NCI-H2107 treated with DMSO at 0.1 percent for 48 hours (cell line): ENCODE measurements around the gene SMCO1.
"Not testable (repeated sequence)": the region's sequence is repeated elsewhere in the genome, so short reads cannot be mapped to it uniquely, and the experiment has no call there.

Source experiments
- DNase-seq: peaks from one replicate; lab custom pipeline; 2025; ENCODE audit not compliant: unreplicated experiment; lab: John Stamatoyannopoulos, UW

Gene SMCO1, protein sequence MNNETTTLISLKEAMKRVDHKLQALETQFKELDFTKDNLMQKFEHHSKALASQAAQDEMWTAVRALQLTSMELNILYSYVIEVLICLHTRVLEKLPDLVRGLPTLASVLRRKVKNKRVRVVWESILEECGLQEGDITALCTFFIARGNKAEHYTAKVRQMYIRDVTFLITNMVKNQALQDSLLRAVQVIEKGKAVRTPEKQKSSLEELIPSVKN

DNA sequence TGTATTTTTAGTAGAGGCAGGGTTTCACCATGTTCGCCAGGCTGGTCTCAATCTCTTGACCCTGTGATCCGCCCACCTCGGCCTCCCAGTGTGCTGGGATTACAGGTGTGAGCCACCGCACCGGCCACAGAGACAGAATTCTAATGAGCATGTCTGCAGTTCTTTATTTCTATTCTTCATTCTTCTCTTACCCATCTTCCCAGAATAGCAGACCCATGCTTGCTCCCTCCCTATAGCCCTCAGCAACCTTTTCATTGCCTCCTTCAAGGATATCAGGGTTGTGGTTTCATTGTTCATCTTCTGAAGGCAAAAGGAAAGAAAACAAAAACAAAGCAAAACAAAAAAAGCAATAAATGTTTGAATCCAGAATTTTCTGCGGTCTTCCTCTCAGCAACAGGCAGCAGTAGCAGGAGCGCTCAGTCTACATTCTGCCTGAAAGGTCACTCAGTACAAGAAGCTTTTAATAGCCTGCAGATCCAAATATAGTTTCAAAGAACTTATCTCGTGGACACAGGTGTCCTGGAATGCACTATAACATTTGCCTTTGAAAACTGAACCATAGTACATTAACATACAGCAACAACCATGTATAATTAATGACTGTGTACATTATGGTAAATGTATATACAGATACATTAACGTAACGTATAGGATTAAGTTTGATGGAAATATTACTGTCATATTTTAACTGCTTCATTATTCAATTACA is at the start of gene SMCO1:
Gene SMCO1 (minus strand): TSS at position 434 of the 709 bp plus-strand sequence. CDS start 137 bp downstream, at position 297.
- DNase-seq, result no peak

DNA sequence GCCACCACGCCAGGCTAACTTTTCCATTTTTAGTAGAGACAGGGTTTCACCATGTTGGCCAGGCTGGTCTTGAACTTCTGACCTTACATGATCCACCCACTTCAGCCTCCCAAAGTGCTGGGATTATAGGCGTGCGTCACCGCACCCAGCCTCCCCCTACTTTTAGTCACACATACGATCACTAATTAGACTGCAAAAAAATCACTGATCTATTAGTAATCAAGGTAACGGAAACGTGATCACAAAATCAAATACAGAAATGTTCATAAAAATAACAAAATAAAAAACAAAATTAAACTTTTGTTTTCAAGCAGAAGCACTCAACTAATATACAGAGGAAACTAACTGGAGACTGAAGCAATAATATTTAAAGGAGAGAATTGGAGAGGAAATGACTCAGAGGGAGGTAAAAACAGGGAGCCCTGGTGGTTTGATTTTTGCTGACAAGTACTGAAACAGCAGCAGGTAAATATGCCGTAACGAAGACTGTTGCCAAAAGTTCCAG is 48.6 kb upstream of the SMCO1 start:
- DNase-seq, result no peak

DNA sequence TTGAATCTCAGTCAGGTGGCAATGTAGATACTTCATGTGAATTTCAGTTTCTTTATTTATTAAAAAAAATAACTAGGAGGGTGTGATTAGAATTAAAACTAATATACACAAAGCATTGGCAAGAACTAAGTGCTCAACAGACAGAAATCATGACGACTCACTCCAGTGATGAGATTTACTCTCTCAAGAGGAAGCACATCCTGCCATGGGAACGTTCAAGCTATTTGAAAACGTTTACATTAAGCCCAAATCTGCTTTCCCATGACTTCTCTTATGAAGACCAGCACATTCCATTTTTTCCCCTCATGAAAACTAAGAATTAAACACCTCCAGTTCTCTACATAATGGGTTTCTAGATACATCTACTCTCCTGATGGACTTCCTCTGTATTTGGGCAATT is 44.7 kb upstream of the SMCO1 start:
- no peak for DNase-seq

DNA sequence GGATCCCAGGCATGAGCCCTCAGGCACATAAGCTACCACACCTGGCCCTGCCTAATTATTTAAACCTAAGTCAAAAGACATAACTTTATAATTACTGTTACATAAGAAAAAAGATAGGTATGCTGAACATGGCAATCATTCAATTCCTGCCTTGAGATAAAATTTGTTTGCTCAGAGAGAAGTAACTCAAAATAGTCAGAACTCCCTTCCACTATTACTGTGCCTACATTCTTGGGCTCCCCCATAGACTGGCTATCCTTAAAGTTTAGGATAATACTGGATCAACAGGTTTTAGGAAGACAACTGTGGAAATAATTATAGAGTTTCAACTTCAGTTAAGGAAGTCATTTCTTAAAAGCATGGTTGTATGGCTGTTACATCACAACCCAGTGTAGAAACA is 43.3 kb upstream of the SMCO1 start:
- DNase-seq, result no peak

DNA sequence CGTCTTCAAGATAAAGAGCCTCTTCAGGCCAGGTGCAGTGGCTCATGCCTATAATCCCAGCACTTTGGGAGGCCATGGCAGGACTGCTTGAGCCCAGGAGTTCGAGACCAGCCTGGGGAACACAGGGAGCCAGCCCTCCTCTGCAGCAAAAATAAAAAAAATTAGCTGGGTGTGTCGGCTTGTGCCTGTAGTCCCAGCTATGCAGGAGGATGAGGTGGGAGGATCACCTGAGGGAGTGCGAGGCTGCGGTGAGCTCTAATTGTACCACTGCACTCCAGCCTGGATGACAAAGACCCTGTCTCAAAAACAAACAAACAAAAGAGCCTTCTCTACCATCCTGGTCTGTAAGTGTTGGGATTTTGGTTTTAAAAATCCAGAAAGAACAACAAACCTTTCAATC is 42.1 kb upstream of the SMCO1 start:
- no peak for DNase-seq

DNA sequence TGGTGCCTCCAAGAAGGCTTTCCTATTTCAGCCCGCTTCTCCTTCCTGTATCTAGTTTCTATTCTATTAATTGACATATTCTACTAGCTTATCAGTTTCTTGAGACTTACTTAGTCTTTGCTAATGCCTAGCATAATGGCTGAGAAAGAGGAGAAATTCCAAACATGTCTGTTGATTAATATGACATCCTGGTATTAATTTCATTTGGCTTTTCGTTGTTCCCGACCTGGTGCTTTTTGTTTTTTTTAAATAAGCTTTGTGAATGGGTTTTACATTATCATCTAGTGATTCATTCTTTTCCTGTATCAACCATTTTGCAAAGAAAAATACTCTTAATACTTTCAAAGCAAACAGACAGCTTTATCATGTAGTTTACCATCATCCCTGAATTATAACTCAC is 40.1 kb upstream of the SMCO1 start:
- no peak for DNase-seq

DNA sequence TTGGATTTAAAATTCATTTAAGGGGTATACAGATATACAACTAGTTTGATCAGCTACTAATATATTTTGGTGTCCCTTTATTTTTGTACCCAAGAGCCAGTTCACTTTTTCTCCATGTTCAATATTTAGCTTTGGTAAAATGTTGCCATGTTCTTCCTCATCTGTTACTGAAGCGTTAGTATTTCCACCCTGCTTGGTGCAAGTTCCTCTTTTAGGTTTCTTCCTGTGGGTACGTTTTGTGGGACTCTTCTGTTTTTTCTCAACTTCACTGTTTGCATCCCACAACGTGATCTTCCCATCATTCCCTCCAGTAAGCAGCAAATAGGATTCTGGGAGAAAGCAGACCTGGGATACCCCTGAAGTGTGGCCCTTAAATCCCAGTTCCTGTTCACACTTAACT is 39.1 kb upstream of the SMCO1 start:
- no peak for DNase-seq

DNA sequence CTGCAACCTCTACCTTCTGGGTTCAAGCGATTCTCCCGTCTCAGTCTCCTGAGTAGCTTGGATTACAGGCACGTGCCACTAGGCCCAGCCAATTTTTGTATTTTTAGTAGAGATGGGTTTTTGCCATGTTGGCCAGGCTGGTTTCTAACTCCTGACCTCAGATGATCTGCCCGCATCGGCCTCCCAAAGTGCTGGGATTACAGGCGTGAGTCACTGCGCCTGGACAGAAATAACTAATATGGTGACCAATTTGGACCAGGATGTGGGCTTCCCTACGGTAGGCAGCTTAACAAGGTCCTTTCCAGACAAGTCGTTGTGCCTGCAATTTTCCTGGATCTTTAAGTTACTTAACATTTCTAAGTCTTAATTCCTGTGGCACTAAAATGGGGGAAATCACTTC is 38.4 kb upstream of the SMCO1 start:
- DNase-seq, result no peak

DNA sequence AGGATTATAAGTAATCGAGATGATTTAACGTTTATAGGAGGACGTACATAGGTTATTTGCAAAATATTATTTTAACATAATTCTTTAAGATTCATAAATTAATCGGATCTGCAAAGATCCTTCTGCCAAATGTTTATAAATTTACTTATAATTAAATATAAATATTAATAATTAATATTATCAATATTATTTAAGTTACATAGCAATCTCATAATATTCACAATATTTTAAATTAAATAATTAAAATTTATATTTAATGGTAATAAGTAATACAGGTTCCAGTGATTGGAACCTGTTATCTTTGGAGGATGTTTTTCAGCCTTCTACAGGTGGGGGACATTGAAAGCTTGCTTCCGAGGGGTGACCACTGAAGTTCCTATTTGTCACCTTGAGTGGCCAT is 37.1 kb upstream of the SMCO1 start:
- DNase-seq, result no peak

DNA sequence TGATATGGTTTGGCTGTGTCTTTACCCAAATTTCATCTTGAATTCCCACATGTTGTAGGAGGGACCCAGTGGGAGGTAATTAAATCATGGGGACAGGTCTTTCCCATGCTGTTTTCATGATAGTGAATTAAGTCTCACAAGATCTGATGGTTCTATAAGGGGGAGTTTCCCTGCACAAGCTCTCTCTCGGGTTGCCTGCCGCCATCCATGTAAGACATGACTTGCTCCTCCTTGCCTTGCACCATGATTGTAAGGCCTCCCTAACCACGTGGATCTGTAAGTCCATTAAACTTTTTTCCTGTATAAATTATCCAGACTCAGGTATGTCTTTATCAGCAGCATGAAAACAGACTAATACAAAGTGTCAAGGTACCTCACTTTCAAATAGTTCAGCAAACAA is 35.0 kb upstream of the SMCO1 start:
- not testable (repeated sequence) for DNase-seq

DNA sequence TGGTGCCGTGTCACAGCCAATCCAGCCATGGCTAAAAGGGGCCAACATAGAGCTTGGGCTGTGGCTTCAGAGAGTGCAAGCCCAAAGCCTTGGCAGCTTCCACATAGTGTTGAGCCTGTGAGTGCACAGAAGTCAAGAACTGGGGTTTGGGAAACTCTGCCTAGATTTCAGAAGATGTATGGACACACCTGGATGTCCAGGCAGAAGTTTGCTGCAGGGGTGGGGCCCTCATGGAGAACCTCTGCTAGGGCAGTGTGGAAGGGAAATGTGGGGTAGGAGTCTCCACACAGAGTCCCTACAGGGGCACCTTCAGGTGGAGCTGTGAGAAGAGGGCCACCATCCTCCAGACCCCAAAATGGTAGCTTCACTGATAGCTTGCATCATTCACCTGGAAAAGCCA is 34.2 kb upstream of the SMCO1 start:
- DNase-seq, result not testable (repeated sequence)

DNA sequence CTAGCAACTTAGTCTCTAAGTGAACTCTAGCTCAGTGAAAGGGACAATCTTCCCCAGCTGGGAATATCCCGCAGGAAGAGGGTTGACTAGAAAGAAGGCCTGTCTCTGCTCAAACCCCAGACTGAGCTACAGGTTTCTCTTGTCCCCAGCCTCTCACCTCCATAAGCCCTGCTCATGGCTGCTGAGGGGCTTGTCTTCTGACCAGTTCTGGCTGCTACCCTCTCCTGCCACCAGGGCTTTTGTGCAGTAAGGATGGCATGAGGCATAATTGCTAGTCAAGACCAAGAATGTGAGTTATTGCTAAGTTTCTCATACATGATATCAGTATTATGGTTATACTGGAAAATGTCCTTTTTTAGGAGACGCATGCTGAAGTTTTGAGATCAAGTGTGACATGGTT is 31.9 kb upstream of the SMCO1 start:
- DNase-seq, result no peak

DNA sequence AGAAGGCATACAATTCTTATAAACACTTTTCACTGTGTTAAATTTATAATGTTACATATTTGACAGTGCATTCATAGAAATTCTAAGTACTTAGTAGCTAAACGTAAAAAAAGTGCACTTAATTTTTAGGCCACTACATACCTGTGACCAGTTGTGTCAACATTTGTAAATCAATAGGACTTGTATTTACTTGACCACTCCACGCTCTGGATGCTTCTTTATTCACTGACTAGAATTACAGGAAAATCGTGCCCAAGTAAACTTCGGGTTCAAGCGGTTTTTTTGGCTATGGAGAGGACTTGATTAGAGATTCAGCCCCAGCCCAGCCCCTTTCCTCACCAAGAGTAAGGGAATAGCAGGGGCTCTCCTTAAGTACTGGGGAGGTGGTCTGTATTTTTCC is 31.4 kb upstream of the SMCO1 start:
- no peak for DNase-seq

DNA sequence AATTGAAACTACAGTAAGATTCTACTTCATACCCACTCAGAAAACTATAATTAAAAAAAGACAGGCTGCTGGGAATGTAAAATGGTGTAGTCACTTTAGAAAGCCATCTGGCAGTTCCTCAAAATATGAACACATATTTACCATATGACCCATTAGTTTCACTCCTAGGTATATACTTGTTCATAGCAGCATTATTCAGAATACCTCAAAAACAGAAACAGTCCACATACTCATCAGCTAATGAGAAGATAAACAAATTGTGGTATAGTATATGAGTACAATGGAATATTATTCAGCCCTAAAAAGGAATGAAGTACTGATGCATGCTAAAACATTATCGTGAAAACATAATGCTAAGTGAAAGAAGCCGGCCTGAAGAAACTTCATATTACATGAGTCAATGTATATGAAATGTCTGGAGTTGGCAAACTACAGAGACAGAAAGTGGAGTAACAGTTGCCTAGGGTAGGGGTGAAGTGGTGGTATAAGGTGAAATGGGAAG is 29.4 kb upstream of the SMCO1 start:
- DNase-seq, result no peak

DNA sequence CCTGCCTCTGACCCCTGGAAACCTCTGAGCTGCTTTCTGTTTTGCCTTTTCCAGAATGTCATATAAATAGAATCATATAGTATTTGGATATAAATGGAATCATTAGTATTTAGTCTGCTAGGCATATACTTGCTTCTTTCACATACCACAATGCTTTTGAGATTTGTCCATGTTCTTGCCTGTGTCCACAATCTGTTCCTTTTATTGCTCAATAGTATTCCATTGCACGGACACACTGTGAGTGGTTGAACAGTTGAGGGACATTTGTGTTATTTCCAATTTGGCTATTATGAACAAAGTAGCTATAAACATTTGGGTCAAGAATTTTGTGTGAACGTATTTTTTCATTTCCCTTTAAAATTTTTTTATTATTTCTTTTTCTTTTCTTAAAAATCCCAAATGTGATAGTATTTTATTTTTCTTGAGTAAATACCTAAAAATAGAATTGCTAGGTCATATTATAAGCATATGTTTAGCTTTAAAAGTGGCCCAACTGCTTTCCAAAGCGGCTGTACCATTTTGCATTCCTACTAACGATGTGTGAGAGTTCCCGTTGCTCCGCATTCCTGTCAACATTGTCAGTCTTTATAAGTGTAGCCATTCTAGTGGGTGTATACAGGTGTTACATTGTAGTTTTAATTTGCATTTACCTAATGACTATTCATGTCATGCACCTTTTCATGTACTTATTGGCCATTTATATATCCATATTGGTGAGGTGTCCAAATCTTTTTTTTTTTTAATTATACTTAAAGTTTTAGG is 26.7 kb upstream of the SMCO1 start:
- DNase-seq, result no peak

DNA sequence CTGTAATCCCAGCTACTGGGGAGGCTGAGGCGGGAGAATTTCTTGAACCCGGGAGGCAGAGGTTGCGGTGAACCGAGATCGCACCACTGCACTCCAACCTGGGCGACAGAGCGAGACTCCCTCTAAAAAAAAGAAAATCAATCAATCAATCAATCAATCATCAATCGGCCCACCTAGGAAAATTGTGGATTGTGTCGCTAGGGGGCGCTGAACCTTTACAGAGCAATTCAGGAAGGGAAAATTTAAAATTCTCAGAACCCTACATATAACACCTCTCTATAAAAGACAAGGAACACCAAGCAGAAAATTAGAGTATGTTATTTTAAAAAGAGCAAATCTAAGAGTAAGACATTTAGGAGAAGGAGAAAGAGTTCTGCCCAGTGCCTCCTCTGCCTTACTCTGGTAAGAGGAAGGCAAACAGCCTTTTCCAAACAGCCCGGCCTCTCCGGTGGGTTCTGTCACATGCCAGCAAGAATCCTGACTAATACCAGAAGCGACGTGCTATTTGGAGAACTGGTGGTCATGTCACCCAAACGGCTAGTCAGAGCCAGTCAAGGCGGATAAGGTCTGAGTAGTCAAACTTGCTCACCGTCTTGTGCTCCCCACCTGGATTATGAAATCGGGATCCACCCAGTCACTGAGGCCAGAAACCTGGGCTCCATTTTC is 22.3 kb upstream of the SMCO1 start:
- no peak for DNase-seq

DNA sequence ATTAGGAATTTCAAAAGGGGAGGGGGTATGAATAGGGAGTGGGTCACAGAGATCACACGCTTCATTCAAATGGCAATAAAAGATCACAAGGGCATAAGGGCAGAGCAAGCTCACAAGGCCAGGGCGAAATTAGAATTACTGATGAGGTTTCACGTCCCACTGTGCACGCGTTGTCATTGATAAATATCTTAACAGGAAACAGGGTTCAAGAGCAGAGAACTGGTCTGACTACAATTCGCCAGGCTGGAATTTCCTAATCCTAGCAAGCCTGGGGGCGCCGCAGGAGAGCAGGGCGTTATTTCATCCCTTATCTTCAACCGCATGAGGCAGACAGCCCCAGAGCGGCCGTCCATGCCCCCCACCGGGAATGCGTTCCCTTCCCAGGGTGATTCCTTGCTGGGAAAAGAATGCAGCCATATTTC is 18.1 kb upstream of the SMCO1 start:
- DNase-seq, result no peak

DNA sequence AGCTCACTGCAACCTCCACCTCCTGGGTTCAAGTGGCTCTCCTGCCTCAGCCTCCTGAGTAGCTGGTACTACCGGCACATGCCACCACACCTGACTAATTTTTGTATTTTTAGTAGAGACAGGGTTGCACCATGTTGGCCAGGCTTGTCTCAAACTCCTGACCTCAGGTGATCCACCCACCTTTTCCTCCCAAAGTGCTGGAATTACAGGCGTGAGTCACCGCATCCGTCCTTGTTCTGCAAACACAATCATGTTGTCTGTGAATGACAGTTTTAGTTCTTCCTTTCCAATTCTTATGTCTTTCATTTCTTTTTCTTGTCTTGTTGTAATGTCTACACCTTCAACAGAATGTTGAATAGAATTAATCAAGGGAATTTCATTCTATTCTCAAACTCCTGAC is 16.3 kb upstream of the SMCO1 start:
- no peak for DNase-seq

DNA sequence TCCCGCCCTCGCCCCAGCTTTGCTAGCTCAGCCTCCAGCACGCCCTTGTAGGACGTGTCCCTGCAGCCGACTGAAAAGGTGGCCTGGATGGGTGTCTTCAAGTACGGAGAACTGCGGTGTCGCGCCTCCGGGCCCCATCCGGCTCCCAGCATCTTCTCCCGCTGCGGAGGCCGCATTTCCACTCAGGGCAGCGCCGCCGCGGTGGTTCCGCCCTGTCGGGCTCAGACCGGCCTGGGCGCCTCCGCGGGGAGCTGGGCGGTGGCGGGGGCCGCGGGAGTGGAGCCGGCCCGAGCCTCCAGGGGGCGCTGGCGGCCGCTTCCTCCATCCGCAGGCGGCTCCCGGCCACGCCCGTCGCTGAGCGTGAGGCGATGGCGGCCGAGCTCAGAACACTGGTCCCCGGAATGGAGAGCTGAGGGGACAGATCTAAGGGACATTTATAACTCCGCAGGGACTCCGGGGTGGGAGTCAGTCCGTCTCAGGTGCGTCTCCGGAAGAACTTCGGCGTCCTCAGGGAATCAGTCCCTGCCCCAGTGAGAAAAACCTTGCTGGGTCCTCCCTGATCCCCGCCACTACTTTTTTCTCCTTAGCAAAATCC is 13.6 kb upstream of the SMCO1 start:
- no peak for DNase-seq

DNA sequence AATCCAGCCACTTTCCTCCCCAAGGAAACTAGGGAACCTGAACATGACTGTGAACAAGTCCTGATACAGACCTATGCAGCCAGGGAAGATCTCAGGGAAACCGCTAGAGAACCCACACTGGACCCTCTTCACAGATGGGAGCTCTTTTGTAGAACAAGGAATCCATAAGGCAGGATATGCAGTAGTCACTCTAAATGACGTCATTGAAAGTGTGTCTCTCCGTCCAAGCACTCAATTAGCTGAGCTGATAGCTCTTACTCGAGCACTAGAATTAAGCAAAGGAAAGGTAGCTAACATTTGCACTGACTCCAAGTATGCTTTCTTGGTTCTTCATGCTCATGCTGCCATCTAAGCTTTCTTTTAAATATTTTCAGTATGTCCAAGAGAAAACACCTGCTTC is 10.0 kb upstream of the SMCO1 start:
- DNase-seq, result no peak

DNA sequence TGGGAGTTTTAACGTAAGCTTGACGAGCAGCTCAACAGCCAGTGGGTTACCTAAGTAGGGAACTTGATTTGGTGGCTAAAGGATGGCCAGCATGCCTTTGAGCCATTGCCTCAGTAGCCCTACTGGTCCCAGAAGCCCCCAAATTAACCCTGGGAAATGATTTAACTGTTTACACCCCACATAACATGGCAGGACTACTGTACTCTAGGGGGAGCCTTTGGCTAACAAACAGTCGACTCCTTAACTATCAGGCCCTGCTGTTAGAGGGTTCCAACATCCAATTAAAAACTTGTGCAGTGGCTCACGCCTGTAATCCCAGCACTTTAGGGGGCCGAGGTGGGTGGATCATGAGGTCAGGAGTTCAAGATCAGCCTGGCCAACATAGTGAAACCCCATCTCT is 9.4 kb upstream of the SMCO1 start:
- no peak for DNase-seq
